GM18868 (cell line): Measurements from ENCODE around the gene FREM1.

Experiments
- ATAC-seq: cut with Tn5 transposase; IDR thresholded peaks from one replicate; pipeline ENCODE4 v1.9.1; 2021; ENCODE audit warnings: mild to moderate bottlenecking, moderate library complexity; ENCODE audit not compliant: unreplicated experiment

The FREM1 gene

DNA sequence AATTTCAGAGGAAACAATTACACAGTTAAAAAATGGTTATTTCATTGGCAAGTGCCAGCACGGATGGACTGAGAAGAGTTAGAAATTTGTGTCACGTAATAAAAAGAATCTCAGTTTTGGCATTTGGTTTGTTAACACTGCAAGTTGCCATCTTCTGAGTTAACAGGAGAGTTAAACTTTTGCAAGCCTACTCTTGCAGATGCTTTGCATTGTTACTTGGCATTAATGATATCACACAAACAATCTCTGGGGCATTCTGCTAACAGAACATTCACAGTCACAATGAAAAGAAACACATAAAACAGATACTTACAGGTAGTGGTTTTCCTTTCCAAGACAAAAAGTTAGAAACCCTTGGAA, 647 bp downstream of the FREM1 start:
- no peak for ATAC-seq

- no peak for ATAC-seq
These were observed 1.0 kb downstream of the FREM1 start for GRCh38 chr9:14909181-14909580.

DNA sequence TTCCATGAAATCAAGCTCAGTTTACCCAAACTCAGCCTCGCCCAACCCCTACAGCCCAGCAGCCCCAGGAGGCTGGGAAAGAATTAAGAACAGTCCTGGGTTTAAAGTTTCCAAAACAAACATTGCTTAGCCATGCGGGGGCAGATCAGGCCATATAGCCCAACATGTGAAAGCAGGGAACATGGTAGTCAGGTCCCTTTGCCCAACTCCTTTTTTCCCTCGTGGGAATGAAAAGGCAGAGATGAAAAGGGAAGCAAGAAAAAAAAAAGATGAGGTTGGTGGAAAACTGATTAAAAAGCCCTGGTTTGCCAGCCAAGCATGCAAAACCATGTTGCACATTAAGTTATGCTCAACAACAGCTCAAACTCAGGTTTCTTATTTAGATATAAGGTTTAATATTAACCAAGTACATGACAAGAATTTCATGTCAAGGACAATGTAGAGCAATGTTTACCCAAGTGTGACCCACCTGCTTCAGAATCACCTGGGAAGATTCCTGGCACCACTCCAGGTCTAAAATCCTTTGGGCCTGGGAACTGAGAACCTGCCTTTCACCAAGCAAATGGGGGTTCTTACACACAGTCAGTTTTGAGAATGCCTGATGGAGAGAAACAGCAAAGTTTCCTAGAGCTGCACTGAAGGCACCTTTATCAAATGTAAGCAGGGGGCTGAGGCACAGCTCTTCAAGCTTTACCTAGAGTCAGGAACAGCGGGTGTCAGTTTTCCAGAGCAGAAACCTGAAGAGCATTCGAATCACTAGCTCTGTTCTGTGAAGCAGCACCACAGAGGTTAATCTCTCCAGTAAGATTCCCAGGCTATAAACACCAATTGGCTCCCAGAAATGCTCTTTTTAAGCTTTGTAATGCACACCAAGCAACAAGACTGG, 1.7 kb downstream of the FREM1 start:
- ATAC-seq, result no peak

GRCh38 chr9:14907696-14908095, 2.5 kb downstream of the FREM1 start:
- no peak for ATAC-seq

DNA sequence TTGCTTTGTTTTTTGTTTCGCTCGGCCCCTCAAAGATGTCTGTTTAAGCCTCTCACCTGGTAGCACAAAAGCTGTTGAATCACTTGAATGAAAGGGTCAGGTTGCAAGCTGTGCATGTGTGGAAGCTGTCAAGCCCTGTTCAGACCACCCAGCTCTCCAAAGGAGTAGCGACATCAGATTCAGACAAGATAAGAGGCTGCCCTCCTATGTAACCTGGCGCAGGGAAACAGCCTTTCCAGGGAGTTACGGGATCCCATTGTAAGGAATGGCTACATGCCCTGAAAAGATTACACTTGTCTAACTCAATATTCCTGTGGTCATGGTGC, 2.9 kb downstream of the FREM1 start:
- no peak for ATAC-seq

DNA sequence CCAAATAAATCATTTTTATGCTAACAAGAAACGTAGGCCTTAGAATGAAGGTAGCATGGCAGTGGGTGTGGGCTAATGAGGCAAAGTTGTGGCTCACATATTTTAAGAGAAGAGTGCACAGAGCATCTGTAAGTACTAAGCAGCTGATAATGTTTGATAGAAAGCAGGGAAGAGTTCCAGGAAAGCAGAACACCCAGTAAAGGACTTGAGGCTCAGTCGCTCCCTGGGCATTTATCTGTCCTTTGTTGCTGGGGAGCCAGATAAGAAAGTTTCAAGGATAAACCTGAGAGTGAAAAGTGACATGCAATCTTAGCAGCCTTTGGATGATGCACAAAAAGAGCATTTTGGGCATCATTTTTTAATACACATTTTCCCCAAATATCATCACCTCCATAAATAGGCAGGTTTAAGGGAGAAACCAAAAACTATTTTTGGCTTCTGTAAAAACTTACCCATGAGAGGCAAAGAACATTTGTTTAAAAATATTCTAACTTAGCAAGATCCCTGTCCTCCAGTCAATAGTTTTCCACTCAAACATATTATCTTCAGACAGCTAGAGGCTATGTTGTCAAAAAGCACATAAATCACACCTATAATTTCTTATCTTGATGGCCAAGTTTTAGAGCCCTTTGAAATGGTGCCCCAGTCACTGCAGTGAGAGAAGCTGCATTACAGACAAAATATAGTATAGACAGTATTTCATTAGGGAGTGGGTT, 3.4 kb downstream of the FREM1 start:
- no peak for ATAC-seq

DNA sequence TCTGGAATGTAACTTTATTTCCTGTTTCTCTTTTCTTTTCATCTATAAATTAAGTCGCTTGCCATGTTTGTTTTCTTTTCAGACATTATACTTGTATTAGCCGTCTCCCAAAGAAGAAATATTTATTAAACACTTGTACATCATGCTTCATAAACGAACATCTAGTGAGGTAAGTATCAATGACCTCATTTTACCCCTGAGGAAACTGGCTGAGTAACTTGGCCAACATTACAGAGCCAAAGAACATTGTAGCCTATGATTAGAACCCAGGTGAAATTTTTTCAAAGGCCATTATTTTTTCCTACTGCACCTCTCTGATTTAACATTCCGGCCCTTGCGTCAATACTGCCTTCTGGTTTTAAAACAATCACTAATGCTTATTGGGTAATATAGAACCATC, 4.2 kb downstream of the FREM1 start:
- no peak for ATAC-seq

GRCh38 chr9:14903040-14903439, 7.2 kb downstream of the FREM1 start:
- ATAC-seq, result no peak

DNA sequence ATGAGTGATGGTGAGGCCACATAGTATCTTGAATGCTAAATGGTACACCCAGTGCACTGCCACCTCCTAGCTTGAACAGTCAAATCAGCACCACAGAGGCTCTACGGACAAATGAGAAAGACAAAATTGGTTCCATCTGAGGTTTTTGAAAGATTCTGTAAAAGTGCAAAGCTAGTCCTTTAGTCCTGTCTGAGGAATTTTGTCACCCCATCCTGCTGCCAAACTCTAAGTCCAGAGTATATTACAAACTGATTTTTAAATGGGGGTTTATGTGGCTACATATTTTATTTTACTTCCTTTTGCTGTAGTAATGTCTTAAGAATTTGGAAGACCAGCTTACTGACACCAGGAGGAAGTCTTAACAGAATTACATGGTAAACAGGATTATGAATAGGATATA, 7.7 kb downstream of the FREM1 start:
- ATAC-seq, result no peak

GRCh38 chr9:14899815-14900193, 10.4 kb downstream of the FREM1 start:
- no peak for ATAC-seq

DNA sequence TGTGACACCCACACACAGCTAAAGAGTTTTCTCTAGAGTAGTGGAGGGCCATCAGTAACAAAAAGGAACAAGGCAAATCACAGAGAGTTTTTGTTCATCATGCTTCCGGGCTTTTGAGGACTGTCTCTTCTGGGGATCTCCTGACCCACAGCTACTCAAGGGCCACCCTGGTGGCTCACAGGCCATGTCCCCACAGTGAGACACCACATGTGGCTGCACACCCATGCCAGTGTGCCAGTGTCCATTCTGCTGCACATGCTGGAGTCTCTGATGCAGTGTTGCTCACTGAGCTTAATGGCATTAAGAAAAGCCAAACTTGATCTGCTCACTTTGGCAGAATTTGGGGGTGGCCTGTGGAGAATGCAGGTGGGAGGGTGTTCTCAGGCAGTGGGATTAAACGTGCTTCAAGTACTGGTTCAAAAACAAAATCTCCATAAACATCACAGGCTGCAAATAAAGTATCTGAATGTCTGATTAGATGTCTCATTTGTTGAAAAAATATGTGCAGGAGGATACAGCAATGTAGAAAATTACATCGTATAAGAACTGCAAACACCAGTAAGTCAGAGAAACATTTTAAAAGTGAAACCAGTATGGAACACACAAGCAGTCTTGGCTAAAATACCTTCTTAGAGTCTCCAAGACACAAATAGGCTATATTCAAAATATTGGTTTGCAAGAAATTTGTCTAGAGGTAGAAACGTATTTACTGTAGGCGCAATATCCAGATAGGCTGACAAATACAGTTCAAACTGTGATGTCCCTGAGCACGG, 11.0 kb downstream of the FREM1 start:
- ATAC-seq, result no peak

DNA sequence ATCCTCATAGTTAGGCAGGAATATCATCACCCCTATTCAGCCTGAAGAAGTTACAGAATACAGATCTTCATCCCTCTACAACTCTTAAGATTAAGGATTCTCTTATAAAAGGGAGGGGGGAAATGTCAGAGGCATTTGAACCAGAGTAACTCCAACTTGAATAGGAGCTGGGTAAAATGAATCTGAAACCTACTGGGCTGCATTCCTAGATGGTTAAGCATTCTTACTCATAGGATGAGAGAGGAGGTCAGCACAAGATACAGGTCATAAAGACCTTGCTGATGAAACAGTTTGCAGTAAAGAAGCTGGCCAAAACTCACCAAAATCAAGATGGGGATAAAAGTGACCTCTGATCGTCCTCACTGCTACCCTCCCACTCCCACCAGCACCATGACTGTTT, 14.4 kb downstream of the FREM1 start:
- ATAC-seq, result no peak

DNA sequence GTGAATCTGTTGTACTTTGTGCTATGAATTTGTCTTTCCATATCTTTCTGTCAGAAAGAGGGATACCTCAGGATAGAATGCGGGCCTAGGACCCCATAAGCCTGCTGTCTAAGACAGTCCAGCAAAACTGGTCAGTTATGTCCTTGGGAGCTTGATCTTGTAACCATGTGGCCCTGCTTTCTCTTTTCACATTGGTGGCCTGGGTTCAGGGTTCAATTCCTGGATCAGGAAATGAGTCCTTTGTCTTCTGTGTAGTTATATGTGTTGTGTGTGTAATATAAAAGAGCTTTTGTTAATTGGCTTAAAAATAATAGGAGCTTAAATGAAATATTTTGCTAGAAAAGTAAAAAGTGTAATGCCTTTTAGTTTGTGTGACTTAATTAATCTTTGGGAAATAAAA, 16.9 kb downstream of the FREM1 start:
- no peak for ATAC-seq

- no peak for ATAC-seq
These were observed 18.9 kb downstream of the FREM1 start for GRCh38 chr9:14891332-14891731.

- no peak for ATAC-seq
These were observed 20.8 kb downstream of the FREM1 start for GRCh38 chr9:14889451-14889850.

GRCh38 chr9:14888875-14889274, 21.4 kb downstream of the FREM1 start:
- no peak for ATAC-seq

DNA sequence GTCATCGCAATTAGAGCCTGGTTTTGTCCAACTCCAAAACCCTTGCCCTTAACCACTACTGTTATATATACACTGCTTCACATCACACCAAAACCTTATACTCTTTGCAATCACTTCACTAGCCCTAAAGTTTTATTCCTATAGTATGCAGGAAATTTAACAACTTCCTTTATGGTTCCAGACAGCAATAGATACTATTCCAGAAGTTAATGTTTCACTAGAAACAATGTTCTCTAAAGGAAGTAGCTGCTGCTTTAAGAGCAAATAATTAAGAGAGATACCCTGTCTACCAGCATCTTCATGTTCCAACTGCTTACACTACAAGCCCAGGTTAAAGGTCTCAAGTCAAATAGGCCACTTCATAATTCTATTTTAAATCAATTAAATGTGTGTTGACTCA, 22.0 kb downstream of the FREM1 start:
- no peak for ATAC-seq

DNA sequence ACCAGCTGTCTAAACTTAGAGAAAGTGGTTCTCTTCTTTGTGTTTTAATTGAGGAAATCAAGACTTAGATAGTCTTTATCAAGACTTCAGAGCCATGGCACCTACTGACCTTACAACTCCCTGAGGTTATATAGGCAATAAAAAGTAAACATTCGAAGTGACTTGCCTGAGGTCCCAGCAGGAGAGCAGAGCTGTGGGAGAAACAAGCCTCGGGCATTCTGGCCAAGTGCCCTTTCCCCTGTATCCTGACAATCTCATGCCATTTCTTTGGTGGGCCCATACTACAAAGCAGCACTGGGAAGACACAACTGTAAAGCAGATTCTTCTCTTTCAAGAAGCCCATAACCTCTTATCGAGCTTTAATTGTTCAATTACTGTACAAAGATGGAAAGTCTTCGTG, 23.1 kb downstream of the FREM1 start:
- no peak for ATAC-seq

DNA sequence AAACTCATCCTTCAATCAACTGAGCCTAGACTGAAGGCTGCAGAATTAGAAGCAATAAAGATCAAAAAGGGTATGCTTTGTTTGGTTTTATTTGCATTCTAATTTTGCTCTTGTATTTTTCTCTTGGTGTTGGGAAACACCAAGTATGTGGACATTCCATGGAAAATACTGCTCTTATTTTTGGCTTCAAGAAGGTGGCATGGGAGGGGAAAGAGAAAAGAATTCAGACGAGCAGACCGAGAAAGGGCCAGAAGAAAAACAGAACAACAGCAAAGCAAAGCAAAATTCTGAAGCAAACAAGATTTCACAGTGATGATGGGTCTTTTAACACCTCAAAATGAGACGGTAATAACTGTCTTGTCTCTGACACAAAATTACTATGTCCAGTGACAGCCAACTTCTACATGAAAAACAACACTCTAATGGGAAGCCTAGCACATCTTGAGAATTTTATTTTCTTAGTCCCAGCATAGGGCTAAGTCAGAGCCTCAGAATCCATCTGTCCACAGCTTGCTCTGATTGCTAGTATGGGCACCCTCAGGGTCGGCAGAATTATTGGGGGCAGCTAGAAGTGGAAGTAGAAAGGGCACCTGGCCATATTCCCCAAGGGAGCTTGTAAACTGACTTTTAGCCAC, 26.8 kb downstream of the FREM1 start:
- ATAC-seq, result no peak

DNA sequence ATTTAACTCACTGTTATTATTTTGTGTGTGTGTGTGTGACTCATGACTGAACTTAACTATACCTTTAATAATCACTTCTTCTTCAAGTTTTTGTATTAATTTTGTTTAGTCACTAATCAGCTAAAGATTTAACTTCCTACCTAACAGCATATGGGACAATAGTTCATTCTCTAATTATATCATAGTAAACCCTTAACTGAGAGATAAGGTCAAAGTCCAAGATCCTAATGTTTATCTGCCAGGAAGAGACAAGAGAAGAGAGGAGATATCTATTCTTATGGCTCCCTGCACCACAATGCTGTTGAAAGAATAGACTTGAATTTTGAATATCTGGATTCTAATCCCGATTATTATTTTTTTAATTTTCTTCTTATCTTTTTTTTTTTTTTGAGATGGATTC, 28.1 kb downstream of the FREM1 start:
- ATAC-seq, result no peak

GRCh38 chr9:14881006-14881405, 29.2 kb downstream of the FREM1 start:
- no peak for ATAC-seq
